NCI-H524 treated with DMSO at 0.1 percent for 48 hours (cell line): ENCODE data around the gene CCDC47.
A peak's percentile ranks its signal among the peaks of the same experiment; 100 is the strongest.
"Not testable (repeated sequence)": the region's sequence is repeated elsewhere in the genome, so short reads cannot be mapped to it uniquely, and the experiment has no call there.

Experiments used
- DNase-seq: peaks from one replicate; lab custom pipeline; 2025; lab: John Stamatoyannopoulos, UW

Gene CCDC47

DNA sequence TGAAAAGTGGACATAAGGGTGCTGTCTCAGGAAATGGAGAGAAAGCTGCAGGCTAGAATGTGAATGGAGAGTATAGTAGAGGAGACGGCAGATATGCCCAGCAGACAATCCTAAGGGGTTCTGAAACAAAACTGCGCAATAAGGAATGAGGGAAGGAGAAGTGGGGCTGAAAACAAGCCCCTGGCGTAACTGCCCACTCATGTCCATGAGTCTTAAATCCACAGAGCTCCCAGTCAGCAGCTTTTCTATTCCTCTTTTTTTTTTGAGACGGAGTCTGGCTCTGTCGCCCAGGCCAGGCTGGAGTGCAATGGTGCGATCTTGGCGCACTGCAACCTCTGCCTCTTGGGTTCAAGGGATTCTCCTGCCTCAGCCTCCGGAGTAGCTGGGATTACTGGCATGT, 37.7 kb downstream of the CCDC47 start:
- DNase-seq, result no peak

DNA sequence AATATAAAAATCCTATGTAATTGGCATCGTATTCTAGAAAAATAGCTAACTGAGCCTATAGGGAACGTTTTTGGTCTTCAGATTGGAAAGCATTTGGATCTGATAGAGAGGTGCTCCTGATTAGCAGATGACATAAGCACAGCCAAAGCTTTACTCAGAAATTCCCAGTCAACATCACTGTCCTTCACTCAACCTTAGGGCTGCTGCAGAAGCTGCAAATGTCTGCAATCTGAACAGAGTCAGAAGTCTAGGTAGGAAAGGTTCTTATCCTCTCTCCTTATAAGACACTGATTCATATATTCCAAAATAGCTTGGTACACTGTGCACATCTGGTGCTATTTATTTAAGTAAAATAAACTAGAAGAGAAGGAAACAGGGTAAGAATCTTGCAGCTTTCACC, 51.0 kb downstream of the CCDC47 start:
- no peak for DNase-seq

DNA sequence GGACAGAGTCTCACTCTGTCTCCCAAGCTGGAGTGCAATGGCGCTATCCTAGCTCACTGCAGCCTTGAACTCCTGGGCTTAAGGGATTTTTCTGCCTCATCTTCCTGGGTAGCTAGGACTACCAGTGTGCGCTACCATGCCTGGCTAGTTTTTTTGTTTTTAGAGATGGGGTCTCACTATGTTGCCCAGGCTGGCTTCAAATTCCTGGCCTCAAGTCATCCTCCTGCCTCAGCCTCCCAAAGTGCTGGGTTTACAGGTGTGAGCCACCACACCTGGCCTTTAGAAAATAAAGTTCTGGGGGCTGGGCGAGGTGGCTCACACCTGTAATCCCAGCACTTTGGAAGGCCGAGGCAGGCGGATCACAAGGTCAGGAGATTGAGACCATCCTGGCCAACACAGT, 53.2 kb downstream of the CCDC47 start:
- not testable (repeated sequence) for DNase-seq

DNA sequence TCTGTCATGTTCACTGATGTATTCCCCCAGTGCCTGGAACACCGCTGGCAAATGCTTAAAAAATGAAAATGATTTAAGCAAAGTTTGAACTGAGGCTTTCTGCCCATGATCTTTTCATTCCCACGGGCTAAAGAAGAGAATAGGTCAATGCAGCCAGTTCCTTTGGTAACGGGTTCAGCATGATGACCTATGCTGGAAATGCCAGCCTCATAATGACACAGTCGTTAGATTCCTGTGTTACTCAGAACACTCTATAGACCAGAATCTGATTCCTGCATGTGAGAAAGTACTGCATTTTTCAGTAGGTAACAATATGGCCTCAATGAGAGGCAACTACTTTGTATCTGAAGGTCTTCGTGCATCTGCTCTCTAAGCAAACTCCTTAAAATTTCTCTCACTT, 54.4 kb downstream of the CCDC47 start:
- no peak for DNase-seq

DNA sequence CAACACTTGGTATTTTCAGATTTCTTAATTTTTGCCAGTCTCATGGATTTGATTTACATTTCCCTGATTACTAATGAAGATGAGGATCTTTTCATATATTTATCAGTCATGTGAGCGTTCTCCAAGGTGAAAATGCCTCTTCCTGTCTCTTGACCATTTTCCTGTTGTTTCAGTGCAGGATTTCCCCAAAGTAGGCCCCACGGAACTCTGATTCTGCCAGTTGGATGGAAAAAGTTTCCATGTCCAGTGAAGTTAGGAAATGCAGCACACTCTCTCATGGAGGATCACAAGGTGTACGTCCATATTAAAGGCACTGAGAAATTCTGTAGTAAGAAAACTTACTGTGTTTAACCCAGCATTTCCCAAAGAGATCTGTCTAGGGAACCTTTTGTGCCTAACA, 57.0 kb downstream of the CCDC47 start:
- no peak for DNase-seq

DNA sequence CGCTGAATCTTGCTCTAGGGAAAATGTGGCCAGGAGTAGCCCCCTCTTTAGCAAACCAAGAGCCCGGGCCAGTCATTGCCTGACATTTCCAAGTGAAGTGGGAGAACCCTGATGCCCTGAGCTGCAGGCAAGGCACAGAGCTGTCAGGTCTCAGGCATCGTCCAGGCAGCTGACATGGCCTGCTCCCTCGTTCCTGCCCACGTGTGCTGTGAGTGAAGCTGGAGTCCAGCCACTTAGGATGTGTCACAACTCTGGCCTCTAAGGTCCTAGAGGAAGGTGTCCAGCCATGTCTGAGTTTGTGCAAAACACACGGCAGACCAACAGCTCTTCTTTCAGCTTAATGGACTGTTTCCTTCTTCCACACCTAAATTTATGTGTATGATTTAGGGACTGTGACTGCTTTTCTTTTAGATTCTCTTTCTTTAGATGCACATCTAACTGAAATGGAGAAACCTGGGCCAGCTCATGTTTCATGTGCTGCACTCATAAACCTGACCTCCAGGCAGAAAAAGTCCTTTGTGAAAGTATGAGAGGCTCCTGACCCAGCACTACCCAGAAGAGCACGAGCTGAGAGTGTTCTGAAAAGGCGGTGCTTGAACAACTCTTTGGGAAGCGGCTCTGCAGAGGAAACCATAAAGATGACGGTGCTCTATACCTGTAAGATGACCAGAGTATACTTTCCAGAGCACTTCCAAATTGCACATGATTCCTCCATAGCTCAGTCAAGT, 58.7 kb downstream of the CCDC47 start:
- no peak for DNase-seq

DNA sequence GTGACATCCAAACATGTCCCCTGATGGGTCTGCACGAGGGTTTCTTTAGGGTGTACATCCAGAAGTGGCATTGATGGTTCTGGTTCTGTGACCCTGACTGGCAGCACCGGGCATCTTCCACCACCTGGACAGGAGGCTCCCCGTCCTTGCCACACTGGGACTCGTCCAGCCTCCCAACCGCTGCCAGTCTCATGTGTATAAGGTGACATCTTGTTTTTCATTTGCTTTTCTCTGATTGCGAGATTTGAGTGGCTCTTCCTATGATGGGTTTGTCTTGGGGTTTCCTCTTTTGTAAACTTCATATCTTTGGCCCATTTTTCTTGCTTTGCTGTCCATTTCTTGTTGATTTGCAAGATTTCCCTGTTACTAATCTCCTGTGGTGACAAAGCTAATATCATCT, 64.3 kb downstream of the CCDC47 start:
- no peak for DNase-seq

DNA sequence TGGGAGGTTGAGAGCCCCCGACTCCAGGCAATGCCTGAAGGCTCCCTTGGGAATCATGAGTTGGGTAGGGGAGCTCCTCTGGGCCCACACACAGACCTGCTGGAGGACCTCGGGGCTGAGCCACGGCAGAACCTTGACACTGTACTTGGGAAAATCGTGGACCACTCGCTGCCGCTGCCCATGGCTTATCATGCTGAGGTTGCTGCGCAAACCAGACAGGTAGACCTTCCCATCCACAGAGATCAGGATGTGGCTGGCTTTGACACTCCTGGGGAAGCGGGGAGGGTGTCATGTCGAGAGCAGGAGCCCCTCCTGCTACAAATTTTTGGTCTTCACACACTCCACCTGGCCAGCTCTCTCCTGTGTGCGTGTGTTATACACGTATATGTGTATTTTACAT, 66.2 kb downstream of the CCDC47 start:
- no peak for DNase-seq

DNA sequence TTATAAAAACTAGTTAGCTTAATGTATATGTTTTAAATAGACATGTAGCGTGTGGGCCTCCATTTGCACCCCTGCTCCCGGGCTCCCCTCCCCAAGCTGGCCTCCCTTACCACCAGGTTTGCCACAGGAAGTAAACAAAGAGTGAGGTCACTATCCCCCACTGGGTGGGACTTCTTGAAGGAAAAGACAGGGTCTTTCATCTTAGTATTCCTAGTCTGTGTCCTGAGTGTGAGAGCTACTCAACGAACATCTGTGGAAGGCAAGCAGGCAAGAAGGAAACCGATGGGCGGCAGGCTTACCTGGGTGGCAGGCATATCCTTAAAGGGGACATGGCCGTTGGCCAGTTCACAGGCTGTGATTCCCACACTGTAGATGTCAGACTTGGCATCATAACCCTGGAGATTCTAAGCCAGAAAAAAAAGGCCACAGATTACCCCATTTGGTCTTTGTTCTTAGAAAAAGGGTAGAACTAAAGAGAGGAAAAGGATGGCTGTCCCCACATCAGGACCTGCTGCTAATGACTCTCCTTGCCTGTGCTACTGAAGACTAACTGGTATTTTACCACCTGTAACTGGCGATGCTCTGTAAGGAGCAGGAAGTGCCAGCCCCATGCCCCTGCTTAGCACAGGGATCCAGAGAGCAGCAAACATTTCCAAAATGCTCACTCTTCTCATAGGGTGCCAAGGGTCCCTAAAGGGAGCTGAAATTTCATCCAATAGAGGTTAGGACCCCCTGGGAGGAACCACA, 66.9 kb downstream of the CCDC47 start:
- DNase-seq, result no peak

DNA sequence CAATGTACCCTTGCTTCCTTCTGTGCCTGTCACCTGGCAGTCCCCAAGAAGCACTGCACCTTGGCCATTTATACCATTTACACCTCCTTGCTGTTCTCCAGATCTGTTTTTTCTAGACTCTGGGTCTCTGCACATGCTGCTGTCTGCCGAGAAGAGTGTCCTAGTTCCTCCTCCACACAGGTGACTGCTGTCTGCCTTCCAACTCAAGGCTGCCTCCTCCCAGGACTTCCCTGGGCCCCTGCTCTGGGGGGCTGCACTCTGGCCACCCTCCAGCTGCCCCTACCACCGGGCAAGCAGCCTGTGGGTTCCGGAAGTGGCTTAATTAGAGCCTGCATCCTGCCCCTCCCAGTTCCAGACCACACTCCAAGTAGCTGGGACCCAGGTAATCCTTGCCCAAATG, 67.7 kb downstream of the CCDC47 start:
- DNase-seq, result no peak

DNA sequence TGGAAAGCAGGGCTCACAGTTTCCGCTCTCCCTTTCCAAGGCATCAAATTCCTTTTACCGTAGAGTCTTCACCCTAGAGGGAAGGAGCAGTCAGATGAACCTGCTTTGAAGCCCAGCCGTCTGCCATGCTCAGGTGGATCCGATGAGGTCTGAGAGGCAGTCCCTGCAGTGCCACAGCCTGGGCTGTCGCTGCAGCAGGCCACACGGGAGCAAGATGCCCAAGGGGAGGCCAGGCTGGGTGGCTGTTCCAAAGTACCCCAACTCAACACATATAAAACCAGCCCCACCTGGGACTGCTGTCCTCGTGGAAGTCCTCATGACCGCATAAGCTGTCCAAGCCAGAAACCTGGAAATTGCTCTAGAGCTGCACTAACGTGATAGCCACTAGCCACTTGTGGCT, 68.6 kb downstream of the CCDC47 start:
- no peak for DNase-seq

DNA sequence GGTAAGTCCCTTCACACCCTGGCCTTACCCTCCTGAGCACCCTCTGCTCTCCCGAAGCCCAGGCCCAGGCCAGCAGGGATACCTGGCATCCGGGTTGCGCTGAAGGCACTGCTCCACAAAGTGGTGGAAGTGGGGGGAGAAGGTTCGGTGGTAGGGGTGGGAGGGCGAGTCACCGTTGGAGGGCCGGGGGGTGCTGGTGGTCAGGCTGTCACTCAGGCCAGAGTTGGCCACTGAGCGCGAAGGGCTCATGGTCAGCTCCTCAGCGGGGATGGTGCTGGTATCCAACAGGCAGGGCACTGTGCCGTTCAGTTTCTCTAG, 69.2 kb downstream of the CCDC47 start:
- DNase-seq, result no peak

DNA sequence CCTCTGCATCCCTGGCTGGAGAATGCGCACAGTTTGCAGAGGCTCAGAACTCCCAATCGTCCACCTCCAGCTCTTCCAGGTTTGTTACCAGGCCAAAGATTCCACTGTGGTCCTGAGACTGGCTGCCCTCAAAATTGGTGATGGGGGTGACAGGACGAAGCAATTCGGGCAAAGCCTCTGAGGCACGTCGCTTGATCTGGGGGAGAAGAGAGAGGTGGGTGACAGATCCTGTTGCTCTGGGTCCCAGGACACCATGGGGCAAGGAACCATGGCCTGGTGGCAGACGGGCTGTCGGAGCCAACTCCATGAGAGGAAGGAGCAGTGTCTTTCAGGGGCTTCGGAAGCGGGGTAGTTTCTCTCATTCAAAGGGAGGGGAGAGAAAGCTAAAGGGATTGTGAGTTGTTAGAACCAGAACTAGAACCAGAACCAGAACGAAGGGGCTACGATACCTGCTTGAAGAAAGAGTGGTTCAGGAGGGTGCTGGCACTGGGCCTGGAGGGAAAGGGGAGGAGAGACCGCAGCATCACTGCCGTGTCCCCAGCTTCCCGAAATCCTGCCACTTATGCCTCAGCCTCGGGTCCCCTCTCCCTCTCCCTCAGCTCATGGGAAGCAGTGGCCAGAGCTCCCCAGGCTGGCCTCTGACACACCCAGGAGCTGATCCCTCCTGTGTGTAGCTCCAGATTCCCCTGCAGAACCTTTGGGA, 69.7 kb downstream of the CCDC47 start:
- DNase-seq, result no peak

DNA sequence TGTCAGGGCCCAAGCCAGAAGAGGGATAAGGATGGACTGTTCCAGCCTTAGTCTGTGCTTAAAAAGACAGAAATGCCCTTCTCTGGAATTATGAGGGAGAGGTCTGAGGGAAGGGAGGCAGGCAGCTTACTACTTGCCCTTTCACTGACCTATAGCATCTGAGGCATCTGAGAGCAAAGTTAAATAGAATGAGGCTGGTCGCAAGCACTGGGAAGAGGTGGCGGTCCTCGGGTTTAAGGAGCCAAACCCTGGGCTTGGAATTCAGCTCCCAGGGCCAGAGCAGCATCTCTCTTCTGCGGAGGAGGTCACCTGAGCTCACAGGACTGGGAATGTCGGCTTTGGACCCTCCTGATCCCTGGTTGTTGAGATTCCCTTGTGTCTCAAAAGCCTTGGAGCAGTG, 70.4 kb downstream of the CCDC47 start:
- DNase-seq, result no peak

DNA sequence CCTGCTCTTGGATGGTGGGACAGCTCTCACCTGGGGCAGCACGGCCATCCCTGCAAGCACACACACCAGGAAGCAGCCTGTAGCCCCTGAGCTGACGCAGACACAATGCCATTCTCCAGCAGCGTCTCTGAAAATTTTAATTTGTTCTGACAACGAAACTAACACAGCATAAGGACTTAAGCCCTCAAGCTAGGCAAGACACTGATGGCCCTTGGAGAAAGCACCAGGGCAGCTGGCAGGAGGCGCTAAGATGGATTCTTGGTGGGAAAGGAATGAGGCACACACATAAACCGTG, 70.7 kb downstream of the CCDC47 start:
- no peak for DNase-seq

DNA sequence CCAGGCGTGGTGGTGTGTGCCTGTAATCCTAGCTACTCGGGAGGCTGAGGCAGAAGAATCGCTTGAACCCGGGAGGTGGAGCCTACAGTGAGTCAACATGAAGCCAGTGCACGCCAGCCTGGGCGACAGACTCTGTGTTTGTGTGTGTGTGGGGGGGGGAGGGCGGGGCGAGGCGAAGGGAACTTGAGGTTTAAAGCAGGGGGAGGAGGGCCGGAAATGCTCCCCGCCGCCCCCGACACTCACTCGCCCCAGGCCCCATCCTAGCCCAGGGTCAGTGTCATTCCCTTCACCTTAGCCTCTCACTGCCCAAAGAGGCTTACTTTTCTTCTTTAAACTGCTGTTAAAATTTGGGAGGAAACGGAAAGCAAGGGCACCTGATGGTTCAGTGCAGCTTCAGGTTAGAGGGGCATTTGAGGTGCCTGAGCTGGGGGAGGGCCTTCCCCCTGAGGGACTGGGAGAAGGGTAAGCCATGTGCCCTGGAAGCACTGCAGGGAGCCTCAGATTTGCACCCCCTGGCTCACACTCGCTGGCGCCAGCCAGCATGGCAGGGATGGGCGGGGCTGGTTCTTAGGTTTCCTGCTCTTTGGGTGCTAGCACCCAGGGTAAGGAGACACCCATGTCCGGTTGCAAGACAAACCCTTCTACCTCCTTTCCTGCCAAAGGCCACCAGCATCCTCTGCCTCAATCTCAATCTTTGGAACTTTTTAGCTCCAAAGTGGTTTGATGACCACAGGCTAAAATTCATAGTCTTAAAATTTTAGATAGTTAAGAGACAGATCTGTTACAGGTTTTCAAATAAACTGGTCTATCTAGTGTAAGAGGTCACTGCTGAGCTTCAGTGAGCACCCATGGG, 71.3 kb downstream of the CCDC47 start:
- DNase-seq, result no peak

DNA sequence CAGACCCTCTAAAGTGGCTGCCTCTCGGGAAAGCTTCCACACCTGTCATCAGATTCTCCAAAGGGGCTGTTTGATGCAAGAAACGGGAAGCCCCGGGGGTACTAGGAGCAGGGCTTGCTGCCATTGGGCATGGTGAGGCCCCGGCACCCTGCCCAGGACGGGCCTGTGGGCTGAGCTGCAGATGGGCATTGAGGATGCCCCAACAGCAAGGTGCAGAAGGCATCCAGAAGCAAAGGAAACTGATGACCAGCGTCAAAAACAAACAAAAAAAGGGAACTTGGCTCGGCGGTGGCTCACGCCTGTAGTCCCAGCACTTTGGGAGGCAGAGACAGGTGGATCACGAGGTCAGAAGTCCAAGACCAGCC, 72.0 kb downstream of the CCDC47 start:
- DNase-seq, result no peak

DNA sequence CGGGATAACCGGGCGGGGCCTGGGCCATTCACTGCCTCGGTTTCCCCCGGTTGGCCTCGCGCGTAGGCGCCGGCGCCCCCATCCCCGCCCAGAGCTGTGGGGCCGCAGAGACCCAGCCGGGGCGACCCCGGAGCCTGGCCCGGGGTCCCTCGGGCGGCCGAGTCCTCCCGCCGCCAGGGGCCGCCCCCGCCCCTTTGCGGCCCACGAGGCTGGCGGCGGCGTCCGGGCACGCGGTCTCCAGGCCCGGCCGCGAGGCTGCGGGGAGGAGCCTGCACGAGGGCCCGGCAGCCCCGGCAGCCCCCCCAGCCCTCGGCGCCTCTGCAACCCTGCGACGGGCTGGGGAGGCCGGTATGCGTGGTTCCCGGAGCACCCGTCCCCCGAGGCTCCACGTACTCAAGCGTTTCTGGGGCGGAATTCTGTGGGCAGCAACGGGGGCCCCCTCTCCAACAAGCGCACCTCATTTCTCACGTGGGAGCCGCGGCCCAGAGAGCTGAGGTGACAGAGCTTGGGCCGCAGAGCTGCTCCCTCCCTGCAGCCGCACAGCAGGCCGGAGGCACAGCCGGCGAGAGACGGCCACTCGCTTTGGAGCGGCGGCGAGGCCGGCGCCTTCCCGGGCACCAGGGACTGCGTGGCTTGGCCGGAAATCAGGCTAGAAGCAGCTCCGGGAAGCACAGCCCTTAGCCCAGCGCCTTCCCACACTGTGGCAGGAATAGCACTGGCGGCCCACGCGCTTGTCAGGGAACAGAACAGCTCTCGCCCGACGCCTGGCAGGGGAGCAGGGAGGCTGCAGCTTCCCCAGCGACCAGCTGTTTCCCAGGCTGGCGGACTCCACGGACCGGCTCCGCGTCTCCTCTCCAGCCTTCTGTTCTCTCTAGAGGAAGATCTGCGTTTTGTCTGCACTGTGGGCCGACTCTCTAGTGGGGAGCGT, 72.6 kb downstream of the CCDC47 start:
- peak; percentile 26 for DNase-seq

DNA sequence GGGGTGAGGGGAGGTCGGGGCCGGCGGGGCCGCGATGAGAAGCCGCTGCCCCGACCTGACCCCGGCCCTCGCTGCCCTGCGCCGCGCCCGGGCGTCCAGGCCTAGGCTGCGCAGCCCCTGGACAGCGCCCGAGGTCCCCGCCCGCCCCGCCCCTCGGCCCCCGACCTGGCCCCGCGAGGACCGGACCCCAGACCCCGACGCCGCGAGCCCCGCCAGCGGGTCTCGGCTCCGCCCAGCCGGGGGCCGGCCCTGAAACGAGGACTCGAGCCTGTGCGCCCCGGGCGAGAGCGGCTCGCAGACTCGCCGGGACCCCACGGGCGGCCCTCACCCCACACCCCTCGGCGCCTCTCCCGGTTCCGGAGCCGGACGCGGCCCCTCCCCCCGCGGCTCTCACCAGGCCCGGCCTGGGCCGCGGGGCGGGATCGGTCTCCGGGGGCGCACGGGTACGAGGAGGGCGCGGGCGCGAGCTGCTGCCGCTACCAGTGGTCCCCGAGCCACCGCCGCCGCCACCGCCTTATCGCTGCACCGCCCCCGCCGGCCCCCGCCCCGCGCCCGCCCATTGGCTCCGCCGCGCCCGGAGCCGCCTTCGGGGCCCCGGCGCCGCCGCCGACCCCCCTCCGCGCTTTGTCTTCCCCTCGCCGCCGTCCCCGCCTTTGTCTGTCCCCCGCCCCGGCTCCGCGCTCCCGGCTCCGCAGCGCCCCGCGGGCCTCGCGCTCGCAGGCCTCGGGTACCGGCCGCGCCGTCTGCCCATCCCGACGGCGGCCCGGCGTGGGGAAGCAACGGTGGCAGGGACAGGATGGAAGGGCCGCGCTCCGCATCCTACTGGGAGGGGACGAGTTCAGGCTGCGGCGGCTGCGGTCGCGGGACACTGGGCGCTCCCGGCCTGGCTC, 73.5 kb downstream of the CCDC47 start, which contains the start of gene LIMD2:
Gene LIMD2 (minus strand): TSS at position 488 of the 890 bp plus-strand sequence. CDS start 827 bp downstream, outside the sequence.
- DNase-seq, result no peak

DNA sequence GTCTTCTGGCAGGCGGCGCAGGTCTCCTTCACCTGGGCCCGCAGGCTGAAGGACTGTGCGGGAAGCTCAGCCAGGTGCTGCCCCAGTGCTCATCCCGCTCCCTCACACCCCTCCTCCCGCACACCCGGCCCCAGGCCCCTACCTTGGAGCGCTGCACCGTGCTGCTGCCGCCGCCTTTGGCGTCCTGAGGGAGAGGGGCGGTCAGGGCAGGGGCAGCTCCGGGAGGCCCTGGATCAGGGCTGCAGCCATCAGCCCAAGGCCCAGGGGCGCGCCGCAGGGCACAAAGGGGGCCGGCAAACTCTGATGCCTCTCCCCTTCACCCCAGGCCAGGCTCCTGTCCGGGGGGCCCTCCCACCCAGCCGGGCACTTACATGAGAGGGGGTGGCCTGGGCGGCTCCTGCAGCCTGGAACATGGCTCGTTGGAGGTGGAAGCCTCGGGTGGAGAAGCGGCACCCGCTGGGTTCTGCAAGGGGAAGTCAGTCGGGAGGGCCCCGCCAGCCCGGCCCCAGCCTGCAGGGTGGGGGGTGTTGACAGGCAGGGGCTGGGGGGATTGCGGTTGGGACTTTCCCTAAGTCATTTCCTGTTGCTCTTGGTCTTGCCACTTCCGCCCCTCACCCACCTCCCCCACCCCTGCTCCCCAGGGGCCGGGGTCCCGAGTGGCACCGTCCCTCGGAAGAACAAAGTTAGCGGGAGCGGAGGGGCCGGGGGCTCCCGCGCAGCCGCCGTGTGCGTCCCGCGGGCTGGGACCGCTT, 74.3 kb downstream of the CCDC47 start:
- DNase-seq, result no peak
